CMK (cell line): ENCODE data around the gene NOP16.

ENCODE experiments used
- DNase-seq: peaks from one replicate; pipeline ENCODE4 v3.0.0-alpha.2; 2010; ENCODE audit warnings: low read depth

The NOP16 gene

GRCh38 chr5:176360894-176361436 is 27.4 kb downstream of the NOP16 start:
- DNase-seq: no peak

DNA sequence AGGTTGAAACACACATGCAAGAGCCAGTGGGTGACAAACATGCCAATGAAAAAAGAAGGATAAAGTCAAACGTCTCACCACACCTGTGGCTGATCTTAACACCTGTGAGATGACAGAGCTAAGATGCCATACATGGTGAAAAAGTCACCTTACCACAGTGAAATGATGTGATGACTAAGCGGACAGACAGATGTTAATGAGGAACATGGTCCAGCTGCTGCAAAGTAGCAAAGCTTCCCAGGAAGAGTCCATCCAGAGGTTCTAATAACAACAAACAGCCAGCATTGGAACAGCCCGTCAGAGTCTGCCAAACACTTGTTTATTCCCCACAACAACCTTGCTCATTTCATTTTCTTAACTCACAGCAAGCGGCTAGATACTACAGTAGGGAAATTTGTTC is 28.7 kb downstream of the NOP16 start:
- no peak for DNase-seq

- DNase-seq: no peak
These were observed 32.2 kb downstream of the NOP16 start for GRCh38 chr5:176356179-176356566.

GRCh38 chr5:176355400-176356178 is 32.8 kb downstream of the NOP16 start:
- no peak for DNase-seq

GRCh38 chr5:176353533-176353932 is 34.9 kb downstream of the NOP16 start:
- DNase-seq: no peak

GRCh38 chr5:176352116-176352878 is 36.1 kb downstream of the NOP16 start:
- DNase-seq: no peak

DNA sequence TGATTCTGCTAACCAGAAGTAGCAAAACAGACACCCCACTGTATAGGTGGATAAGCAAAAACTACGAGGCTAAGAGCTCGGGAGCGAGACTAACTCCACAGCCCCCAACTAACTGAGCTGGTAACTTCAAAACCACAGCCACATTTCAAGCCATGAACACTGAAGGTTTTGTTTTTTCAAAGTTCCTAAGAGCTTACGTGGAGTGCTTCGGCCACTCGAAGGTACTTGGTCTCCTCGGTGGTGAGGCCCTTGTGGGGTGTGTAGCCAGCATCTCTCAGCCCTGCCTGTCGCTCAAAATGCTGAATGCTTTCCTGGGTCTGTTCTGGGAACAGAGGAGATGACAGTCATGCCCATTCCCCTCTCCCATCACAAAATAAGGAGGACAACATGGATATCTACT is 38.0 kb downstream of the NOP16 start:
- DNase-seq: no peak

- no peak for DNase-seq
These were observed 45.5 kb downstream of the NOP16 start for GRCh38 chr5:176342766-176343458.

GRCh38 chr5:176342158-176342483 is 46.3 kb downstream of the NOP16 start:
- no peak for DNase-seq

DNA sequence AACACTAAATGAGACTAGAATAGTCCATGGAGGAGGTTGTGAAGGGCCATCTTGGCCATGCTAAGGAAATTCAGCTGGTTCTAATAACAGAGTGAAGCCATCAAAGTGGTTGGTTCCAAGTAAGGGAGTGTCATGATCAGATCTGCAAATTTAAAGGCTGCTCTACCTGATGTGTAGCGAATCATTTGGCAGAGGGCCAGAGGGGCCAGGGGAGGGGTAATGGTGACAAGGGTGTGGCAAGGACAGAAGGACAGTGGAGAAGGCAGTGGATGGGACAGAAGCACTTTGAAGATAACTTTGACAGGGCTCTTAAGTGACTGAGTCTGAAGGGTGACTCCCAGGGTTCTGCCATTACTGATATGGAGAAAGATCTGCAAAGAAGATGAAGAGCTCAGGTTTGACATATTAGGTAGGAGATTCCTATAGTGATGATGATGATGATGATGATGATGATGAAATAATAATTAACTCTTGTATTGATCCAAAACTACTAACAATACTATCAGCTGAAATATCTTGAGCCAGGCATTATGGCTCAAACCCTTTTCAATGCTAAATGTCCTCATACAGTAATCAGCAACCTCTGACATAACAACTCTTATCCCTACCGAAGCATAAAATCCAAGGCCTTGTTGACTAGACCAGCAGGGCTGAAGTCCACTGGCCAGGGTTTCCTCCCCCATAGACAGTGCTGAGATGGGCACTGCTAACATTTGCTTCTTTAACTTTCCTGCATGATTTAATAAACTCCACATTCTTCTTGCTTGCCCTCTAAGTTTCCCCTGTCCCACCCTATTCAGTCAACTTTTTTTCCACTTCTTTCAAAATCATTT is 46.9 kb downstream of the NOP16 start:
- no peak for DNase-seq

DNA sequence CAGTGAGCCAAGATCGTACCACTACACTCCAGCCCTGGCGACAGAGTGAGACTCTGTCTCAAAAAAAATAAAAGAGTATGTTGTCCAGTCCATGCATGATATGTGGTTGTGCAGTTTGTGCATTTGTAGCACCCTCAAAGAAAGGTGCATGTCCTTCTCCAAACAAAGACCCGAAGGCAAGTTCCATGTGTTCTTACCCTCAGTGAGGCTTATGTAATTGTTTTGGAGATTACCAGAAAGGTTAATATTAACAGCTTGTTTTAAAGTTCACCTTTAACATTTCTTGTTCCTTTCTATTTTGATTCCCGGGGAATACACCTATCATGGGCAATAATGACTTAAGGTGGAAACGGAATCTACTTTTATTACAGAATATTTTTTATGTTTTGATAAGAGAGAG is 49.1 kb downstream of the NOP16 start:
- no peak for DNase-seq

DNA sequence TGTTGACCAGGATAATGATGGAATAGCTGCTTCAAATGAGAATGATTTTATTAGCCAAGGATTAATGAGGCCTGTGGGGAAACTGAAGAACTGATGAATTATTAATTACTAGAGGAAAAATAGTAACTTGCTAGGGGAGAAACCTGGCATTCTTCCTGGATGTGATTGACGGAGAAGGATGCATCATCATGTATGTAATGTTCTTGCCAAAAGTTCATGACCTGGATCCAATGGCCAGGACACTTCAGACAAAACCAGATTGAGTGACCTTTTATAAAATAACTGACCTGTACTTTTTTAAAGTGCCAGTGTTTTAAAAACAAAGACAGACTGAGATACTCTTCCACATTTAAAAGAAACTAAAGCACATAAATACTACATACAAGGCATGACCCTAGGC is 50.5 kb downstream of the NOP16 start:
- no peak for DNase-seq

- no peak for DNase-seq
These were observed 54.2 kb downstream of the NOP16 start for GRCh38 chr5:176334031-176334770.
